ENCODE results near the gene RPS2. TPM values are rescaled to one million over a fixed set of nuclear protein-coding genes. Genes with fewer than 3 reads are reported as not detected.
A peak's percentile ranks its signal among the peaks of the same experiment; 100 is the strongest.
"Not testable (repeated sequence)": the region's sequence is repeated elsewhere in the genome, so short reads cannot be mapped to it uniquely, and the experiment has no call there.

RPS2 gene
- polyA plus RNA-seq, 1 of the 3 experiments (the other 2 are of a cell fraction), result 6,384 TPM

- no peaks in the 10 kb centered on the region for H3K27me3 ChIP-seq (ENCODE audit: insufficient read depth)
- H3K9me3 ChIP-seq, result no peaks in the 10 kb centered on the region
- H3K4me1 ChIP-seq (ENCODE audit: control insufficient read depth in 1 of 2, insufficient read depth in 2 of 2, low read depth in 1 of 2, low read length in 1 of 2), result peaks cover 0 to 38% of the 10 kb centered on the region in 2 experiments; a peak in 1 of 4 replicates
- H2AFZ ChIP-seq (ENCODE audit: low read depth), result no peak overlapping the region
- H3K4me2 ChIP-seq, result peak overlapping the region; percentile 98
- ChIA-PET POLR2A (interaction anchor here (0.6 to 2.0 kb wide), 27 partner anchors 10 to 545 kb away, joined by 3 to 17 read pairs (median 5); partner anchors contain the start of genes GFER, MSRB1, NOXO1 and NUBP2), CTCF (interaction anchor here (0.9 to 2.8 kb wide), 6 partner anchors 9 to 188 kb away, joined by 3 to 12 read pairs (median 4); no protein-coding TSS in a partner anchor)
- peaks cover 37% of the 10 kb centered on the region for H4K20me1 ChIP-seq (ENCODE audit: insufficient read depth)
- H3K79me2 ChIP-seq (ENCODE audit: insufficient read depth), result peaks cover 61% of the 10 kb centered on the region
- DNase-seq, result no peak
- no peaks in the 10 kb centered on the region for H3K9me2 ChIP-seq
- peaks cover 19 to 24% of the 10 kb centered on the region in 2 experiments for H3K36me3 ChIP-seq (replicated peaks in 1 of 2; ENCODE audit: control insufficient read depth in 1 of 2, insufficient read depth in 2 of 2, low read length in 1 of 2)
- peaks cover 33% of the 10 kb centered on the region for H3F3A ChIP-seq (replicated peaks; ENCODE audit: insufficient read depth)
- 15% methylated on average over 20 of the region's 24 CpGs for WGBS (ENCODE audit: low lambda C conversion rate)
- TF ChIP-seq SIN3A (IDR thresholded peaks at IDR 0.05; ENCODE audit: borderline replicate concordance, low read depth, low read length) (no peak), CHD2 (IDR thresholded peaks at IDR 0.05; ENCODE audit: low read length, partially characterized antibody) (peak; percentile 7)
- peak overlapping the region; percentile 76 to 90; a peak in 3 of 4 replicates for H3K27ac ChIP-seq (ENCODE audit: low read depth in 2 of 2, low read length in 1 of 2)
- peak overlapping the region; percentile 86 to 98 for H3K4me3 ChIP-seq (ENCODE audit: low read depth in 2 of 2, low read length in 1 of 2)
- H3K9ac ChIP-seq, result peak overlapping the region; percentile 92
Measured at GRCh38 chr16:1965396-1966001, 873 bp upstream of the RPS2 start.

- Histone ChIP-seq H3K4me3 (ENCODE audit: low read depth in 2 of 2, low read length in 1 of 2) (peak overlapping the region; percentile 86 to 98), H3K4me1 (ENCODE audit: control insufficient read depth in 1 of 2, insufficient read depth in 2 of 2, low read depth in 1 of 2, low read length in 1 of 2) (peaks cover 0 to 43% of the 10 kb centered on the region in 2 experiments; a peak in 1 of 4 replicates), H3K9me3 (no peaks in the 10 kb centered on the region), H3F3A (replicated peaks; ENCODE audit: insufficient read depth) (peaks cover 36% of the 10 kb centered on the region), H3K9me2 (no peaks in the 10 kb centered on the region), H3K36me3 (replicated peaks in 1 of 2; ENCODE audit: control insufficient read depth in 1 of 2, insufficient read depth in 2 of 2, low read length in 1 of 2) (peaks cover 19 to 24% of the 10 kb centered on the region in 2 experiments), H3K4me2 (peak overlapping the region; percentile 90), H4K20me1 (ENCODE audit: insufficient read depth) (peaks cover 38% of the 10 kb centered on the region), H2AFZ (ENCODE audit: low read depth) (no peak overlapping the region), H3K27ac (ENCODE audit: low read depth in 2 of 2, low read length in 1 of 2) (peak overlapping the region; percentile 76 to 90), H3K9ac (peak overlapping the region; percentile 92), H3K27me3 (ENCODE audit: insufficient read depth) (no peaks in the 10 kb centered on the region), H3K79me2 (ENCODE audit: insufficient read depth) (peaks cover 72% of the 10 kb centered on the region)
- POLR2A ChIA-PET, result interaction anchor here (0.6 to 2.0 kb wide), 22 partner anchors 9 to 505 kb away, joined by 3 to 17 read pairs (median 6); partner anchors contain the start of genes ECI1, FAHD1, GFER and HAGH
- TF ChIP-seq CTCF (IDR thresholded peaks at IDR 0.05) (peak; percentile 45), CHD2 (IDR thresholded peaks at IDR 0.05; ENCODE audit: low read length, partially characterized antibody) (peak; percentile 21), MAX (IDR thresholded peaks at IDR 0.05; ENCODE audit: low read depth) (0 out of 2 replicates have a peak, but pooled peaks have one; percentile 19), USF2 (IDR thresholded peaks at IDR 0.05; ENCODE audit: borderline replicate concordance, low read depth, low read length) (no peak), MXI1 (IDR thresholded peaks at IDR 0.05; ENCODE audit: low read depth, low read length) (peak; percentile 81), FOSL2 (IDR thresholded peaks at IDR 0.05; ENCODE audit: borderline replicate concordance, low read depth) (no peak), POLR2AphosphoS5 (IDR thresholded peaks at IDR 0.05; ENCODE audit: low read depth, low read length) (peak; percentile 56)
- no peak for DNase-seq
- 3% methylated on average over 17 of the region's 44 CpGs for WGBS (ENCODE audit: low lambda C conversion rate)
- CTCF ChIA-PET, result interaction anchor here (1.0 to 2.8 kb wide), 5 partner anchors 19 to 53 kb away, joined by 3 to 12 read pairs (median 5); no protein-coding TSS in a partner anchor
Measured at GRCh38 chr16:1963806-1964505, 670 bp downstream of the RPS2 start.

GRCh38 chr16:1962161-1963153, 2.2 kb downstream of the RPS2 start:
- ChIA-PET POLR2A (interaction anchor here (0.7 to 2.6 kb wide), 2 partner anchors 8 to 228 kb away, joined by 3 to 10 read pairs; no protein-coding TSS in a partner anchor), CTCF (interaction anchor here (0.6 to 1.8 kb wide), 3 partner anchors 33 to 261 kb away, joined by 3 to 6 read pairs (median 3); no protein-coding TSS in a partner anchor)
- peaks cover 36% of the 10 kb centered on the region for H3F3A ChIP-seq (replicated peaks; ENCODE audit: insufficient read depth)
- not testable (repeated sequence) for H3K9me3 ChIP-seq; H3K9me2 ChIP-seq; H3K27me3 ChIP-seq (ENCODE audit: insufficient read depth); H2AFZ ChIP-seq (ENCODE audit: low read depth); DNase-seq
- 34% methylated on average over 10 of the region's 37 CpGs for WGBS (ENCODE audit: low lambda C conversion rate)
- peak overlapping the region; percentile 90 for H3K4me2 ChIP-seq
- H3K4me1 ChIP-seq (ENCODE audit: control insufficient read depth in 1 of 2, insufficient read depth in 2 of 2, low read depth in 1 of 2, low read length in 1 of 2), result peaks cover 0 to 47% of the 10 kb centered on the region in 2 experiments; a peak in 1 of 4 replicates
- H3K36me3 ChIP-seq (replicated peaks in 1 of 2; ENCODE audit: control insufficient read depth in 1 of 2, insufficient read depth in 2 of 2, low read length in 1 of 2), result peaks cover 19 to 24% of the 10 kb centered on the region in 2 experiments
- H3K4me3 ChIP-seq (ENCODE audit: low read depth in 2 of 2, low read length in 1 of 2), result peak overlapping the region; percentile 86 to 98
- peaks cover 72% of the 10 kb centered on the region for H3K79me2 ChIP-seq (ENCODE audit: insufficient read depth)
- H3K27ac ChIP-seq (ENCODE audit: low read depth in 2 of 2, low read length in 1 of 2), result peak overlapping the region; percentile 11 to 76; a peak in 3 of 4 replicates
- H3K9ac ChIP-seq, result peak overlapping the region; percentile 92
- H4K20me1 ChIP-seq (ENCODE audit: insufficient read depth), result peaks cover 38% of the 10 kb centered on the region
